ENCODE results near the gene SUGCT.

- TF ChIP-seq CEBPB (IDR thresholded peaks at IDR 0.05) (no peak), TAF1 (IDR thresholded peaks at IDR 0.05; ENCODE audit: low read depth) (no peak), USF1 (IDR thresholded peaks at IDR 0.05) (no peak)
Measured at GRCh38 chr7:40393660-40394059, 258.9 kb downstream of the SUGCT start.

Measured in Ishikawa (cell line).